HTERT RPE-1 (cell line): ENCODE data around the gene CD4.

ENCODE experiments used
- in situ Hi-C: fragments of 300-500 bp; cut with MboI; formaldehyde crosslinking; loops from 4 replicates; pipeline ENCODE4 v1.14.3; 2020; ENCODE audit warnings: low sequenced_read_pairs

The CD4 gene

GRCh38 chr12:6810758-6811157, 21.4 kb downstream of the CD4 start:
- in situ Hi-C loops: no loop called here

DNA sequence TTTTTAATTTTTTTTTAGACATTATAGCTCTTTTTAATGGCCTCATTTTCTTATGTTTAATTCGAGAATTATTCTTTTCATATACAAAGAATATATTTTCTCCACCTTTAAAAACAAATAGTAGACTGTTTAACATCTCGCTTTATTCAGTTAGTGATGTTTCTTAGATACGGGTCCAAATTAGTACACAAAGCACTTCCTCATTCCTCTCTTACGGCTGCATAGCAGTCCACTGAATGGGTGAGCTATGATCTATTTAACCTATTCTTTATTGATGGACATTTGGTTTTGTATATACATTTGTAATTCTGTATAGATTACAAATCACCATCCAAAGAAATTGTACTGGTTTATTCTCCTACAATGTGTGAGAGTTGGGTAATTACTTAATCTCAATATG, 24.0 kb downstream of the CD4 start:
- in situ Hi-C loops: no loop called here

DNA sequence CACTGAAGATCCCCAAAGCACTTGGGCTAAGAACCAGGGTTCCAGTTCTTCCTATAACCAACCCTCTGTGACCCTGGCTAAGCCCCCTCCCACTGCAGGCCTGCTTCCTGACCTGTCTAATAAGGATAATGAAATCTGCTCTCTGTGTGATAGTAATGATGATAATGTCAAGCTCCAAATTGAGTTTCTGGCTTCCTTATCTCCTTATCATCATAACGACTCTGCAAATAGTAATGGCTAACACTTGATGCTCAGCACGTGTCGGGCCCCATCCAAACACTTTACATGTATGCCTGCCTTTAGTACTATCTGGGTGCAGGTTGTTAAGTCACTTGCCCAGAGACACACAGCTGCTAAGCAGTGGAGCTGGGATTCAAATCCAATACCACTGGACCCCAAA, 27.3 kb downstream of the CD4 start:
- in situ Hi-C loops: no loop called here

GRCh38 chr12:6817098-6817497, 27.8 kb downstream of the CD4 start:
- in situ Hi-C loops: no loop called here

DNA sequence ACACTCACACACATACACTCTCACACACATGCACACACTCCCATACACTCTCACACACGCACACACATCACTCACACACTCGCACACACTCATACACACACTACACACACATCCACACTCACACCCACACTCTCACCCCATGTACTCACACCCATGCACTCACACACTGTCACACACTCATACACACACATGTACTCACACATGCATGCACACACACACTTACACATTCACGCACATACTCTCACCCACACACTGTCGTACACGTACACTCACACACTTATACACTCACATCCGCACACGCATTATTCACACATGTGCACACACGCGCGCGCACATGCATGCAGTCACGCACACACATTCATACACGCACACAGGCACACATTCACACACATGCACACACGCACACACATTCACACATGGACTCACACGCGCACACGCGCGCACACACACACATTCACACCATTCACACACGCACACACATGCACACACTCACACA, 28.4 kb downstream of the CD4 start:
- in situ Hi-C loops: no loop called here

GRCh38 chr12:6818222-6818621, 28.9 kb downstream of the CD4 start:
- in situ Hi-C loops: no loop called here

DNA sequence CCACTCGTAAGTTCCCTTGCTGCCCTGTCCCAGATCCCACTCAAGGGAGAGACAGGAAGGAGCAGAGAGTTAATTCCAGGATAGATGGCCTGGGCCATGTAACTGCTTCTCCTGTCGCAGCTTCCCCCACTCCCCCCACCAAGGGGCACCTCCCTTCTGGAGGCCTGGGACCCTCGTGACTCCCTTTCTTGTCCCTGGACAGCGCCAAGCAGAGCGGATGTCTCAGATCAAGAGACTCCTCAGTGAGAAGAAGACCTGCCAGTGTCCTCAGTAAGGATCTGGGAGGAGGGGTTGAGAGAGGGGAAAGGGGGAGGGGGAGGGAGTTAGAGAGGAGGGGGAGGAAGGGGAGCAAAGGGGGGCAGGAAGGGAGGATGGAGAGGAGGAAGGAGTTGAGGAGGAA, 29.3 kb downstream of the CD4 start:
- in situ Hi-C loops: no loop called here

DNA sequence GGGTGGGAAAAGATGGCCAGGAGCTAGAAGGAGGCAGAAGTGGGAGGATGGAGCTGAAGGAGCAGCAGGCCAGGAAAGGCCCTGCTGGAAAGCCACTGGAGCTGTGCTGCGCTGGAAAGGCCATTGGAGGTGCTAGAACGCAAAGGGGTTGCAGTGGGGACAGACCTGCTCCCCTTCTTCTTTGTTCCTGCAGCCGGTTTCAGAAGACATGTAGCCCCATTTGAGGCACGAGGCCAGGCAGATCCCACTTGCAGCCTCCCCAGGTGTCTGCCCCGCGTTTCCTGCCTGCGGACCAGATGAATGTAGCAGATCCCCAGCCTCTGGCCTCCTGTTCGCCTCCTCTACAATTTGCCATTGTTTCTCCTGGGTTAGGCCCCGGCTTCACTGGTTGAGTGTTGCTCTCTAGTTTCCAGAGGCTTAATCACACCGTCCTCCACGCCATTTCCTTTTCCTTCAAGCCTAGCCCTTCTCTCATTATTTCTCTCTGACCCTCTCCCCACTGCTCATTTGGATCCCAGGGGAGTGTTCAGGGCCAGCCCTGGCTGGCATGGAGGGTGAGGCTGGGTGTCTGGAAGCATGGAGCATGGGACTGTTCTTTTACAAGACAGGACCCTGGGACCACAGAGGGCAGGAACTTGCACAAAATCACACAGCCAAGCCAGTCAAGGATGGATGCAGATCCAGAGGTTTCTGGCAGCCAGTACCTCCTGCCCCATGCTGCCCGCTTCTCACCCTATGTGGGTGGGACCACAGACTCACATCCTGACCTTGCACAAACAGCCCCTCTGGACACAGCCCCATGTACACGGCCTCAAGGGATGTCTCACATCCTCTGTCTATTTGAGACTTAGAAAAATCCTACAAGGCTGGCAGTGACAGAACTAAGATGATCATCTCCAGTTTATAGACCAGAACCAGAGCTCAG, 30.0 kb downstream of the CD4 start:
- in situ Hi-C loops: no loop called here

- in situ Hi-C loops: no loop called here
Observed at GRCh38 chr12:6820166-6820565, 30.8 kb downstream of the CD4 start.

DNA sequence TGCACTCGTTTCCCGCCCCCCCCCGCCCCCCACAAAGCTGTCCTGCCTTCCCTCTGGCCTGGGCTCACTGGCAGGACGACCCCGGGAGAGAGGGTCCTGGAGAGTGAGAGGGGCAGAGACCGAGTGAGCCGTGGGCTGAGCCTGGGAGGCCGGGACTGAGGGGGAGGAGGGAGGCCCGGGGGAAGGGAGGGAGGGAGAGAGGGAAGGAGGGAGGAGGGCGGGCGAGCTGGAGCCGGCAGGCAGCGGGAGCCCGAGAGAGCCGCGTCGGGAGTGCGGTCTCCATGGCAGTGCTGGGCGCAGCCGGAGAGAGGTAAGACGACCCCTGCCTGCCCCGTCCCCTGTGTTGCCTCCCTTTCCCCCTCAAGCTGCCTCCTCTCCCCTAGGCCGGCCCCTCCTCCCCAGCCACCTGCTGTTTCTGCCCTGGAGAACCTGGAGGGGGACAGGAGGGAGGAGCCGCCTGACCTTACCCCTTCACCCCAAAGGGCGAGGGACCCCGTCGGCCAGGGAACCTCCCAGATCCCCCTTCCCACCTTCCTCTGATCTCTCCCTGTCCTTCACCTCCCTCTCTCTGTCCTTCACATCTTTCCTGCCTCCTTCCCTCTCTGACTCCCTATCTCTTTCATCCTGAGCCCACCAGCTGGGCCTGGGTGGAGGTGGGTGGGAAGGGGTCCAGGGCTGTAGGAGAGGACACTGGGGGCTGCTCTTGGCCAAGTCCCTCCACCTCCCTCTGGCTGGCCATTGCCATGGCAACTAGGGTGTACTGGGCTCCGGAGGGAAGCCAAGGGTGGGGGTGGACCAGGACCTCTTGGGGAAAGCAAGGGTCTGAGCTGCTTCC, 32.5 kb downstream of the CD4 start, which contains the start of gene GPR162:
GPR162 (plus strand) TSS at position 231 of the 835 bp plus-strand sequence. CDS start 2,078 bp downstream, outside the sequence.
- in situ Hi-C loops: no loop called here

DNA sequence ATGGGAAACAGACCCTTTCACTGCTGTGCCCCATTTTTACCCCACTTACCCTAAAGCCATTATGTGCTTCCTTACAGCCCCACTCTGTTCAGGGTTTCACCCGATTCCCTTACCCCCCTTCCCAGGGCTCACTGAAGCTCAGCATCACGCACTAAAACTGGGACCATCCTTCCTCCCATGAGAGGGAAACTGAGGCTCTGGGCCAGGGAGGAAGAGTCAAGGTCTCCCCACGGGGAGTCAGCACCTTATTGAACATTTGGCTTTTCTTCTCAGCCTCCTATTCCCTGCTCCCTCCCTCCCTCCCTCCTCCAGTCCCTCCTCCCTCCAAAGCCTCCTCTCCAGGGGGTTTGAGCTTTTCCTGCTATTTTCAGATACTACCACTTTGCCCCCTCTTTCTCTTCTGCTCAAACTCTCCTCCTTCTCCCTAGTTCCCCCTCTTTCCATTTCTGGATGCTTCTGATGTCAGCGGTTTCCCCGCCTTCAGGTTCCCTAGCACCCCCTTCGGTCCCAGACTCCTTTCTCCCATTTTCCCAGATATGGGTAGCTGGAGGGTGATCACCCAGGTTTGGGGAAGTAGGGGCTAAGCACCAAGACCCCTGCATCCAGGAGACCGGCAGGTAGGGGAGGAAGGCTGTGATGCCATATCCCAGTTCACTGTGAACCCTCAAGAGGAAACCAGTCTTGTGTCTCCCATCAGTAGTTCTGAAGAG, 33.3 kb downstream of the CD4 start:
- in situ Hi-C loops: no loop called here

- in situ Hi-C loops: no loop called here
Observed at GRCh38 chr12:6823182-6824084, 34.1 kb downstream of the CD4 start.

DNA sequence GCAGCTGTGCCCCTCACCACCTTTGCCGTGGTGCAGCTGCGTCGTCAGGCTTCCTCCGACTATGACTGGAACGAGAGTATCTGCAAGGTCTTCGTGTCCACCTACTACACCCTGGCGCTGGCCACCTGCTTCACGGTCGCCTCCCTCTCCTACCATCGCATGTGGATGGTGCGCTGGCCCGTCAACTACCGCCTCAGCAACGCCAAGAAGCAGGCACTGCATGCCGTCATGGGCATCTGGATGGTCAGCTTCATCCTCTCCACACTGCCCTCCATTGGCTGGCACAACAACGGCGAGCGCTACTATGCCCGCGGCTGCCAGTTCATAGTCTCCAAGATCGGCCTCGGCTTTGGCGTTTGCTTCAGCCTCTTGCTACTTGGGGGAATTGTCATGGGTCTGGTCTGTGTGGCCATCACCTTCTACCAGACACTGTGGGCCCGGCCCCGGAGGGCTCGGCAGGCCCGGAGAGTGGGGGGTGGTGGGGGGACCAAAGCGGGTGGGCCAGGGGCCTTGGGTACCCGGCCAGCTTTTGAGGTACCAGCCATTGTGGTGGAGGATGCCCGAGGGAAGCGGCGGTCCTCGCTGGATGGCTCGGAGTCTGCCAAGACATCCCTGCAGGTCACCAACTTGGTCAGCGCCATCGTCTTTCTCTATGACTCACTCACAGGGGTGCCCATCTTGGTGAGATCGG, 34.9 kb downstream of the CD4 start:
- in situ Hi-C loops: no loop called here

- in situ Hi-C loops: no loop called here
Observed at GRCh38 chr12:6824901-6825381, 35.6 kb downstream of the CD4 start.

DNA sequence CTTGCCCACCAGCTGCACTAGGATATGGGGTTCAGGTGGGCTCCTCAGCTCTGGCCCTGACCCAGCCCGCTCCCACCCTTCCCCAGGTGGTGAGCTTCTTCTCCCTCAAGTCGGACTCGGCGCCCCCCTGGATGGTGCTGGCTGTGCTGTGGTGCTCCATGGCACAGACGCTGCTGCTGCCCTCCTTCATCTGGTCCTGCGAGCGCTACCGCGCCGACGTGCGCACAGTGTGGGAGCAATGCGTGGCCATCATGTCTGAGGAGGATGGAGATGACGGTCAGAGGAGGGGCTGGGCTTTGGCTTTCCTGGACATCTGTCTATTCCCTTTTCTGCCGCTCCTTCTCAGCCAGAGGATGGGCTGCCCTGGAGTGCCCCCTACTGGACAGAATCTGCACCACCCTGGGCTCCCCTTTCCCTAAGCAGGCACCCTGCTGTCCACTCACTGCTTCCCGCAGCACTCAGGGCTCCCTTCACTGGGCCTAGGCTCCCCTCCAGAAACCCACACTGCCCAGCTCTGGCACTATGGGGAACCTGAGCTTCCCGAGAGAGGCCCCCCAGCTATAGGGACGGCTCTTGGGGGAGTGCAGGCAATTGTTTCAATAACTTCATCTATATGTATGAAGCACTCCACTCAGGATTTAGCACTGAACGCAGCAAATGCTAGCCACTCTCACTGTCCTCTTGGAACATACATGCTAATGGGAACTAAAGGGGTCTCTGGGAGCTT, 36.2 kb downstream of the CD4 start:
- in situ Hi-C loops: no loop called here

DNA sequence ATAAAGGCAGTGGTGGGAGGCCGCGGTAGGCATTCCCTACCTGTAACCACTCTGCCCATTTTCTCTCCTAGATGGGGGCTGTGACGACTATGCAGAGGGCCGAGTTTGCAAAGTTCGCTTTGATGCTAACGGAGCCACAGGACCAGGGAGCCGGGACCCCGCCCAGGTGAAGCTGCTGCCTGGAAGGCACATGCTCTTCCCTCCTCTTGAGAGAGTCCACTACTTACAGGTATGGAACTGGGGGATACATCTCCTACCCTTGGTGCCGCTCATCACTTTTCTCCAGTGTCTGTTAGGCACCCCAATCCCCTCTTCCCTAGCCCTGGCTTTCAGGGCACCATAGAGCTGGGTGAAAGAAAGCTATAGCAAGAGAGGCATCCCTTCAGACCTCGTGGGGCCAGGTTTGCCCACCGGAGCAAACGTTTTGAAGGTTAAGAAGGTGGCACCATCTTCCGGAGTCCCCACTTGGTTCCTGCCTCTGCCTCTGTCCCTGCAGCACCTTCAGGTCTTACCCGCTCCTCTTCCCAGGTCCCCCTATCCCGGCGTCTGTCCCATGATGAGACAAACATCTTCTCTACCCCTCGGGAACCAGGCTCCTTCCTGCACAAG, 36.9 kb downstream of the CD4 start:
- in situ Hi-C loops: no loop called here

GRCh38 chr12:6826734-6827436, 37.6 kb downstream of the CD4 start:
- in situ Hi-C loops: no loop called here
